Measurements from ENCODE around the gene SNX2. TPM values are rescaled to one million over a fixed set of nuclear protein-coding genes. Genes with fewer than 3 reads are reported as not detected.

The SNX2 gene
- total RNA-seq, 4 donors from 2014 or later = 46.1 to 97.4 (median 52.8) TPM

DNA sequence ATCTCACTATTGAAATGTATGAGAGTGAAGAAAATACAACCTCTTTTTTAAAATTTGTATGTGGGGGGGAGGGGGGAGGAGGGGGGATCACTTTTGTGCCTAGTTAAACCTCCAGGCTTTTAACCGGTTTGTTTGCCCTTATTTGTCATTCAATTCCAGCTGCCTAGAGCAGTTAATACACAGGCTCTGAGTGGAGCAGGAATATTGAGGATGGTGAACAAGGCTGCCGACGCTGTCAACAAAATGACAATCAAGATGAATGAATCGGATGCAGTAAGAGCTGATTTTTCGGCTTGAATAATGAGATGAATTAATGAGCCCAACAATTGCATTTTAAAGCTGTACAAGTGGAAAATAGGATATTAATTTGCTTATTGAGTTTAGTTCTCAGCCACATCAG lies 41.9 kb downstream of the SNX2 start:
- H3K4me3 ChIP-seq = no peak overlapping the region
- TF ChIP-seq, protein P1, sequence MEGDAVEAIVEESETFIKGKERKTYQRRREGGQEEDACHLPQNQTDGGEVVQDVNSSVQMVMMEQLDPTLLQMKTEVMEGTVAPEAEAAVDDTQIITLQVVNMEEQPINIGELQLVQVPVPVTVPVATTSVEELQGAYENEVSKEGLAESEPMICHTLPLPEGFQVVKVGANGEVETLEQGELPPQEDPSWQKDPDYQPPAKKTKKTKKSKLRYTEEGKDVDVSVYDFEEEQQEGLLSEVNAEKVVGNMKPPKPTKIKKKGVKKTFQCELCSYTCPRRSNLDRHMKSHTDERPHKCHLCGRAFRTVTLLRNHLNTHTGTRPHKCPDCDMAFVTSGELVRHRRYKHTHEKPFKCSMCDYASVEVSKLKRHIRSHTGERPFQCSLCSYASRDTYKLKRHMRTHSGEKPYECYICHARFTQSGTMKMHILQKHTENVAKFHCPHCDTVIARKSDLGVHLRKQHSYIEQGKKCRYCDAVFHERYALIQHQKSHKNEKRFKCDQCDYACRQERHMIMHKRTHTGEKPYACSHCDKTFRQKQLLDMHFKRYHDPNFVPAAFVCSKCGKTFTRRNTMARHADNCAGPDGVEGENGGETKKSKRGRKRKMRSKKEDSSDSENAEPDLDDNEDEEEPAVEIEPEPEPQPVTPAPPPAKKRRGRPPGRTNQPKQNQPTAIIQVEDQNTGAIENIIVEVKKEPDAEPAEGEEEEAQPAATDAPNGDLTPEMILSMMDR (IDR thresholded peaks at IDR 0.05) = no peak
- TF ChIP-seq POLR2A (IDR thresholded peaks at IDR 0.05) = no peak

DNA sequence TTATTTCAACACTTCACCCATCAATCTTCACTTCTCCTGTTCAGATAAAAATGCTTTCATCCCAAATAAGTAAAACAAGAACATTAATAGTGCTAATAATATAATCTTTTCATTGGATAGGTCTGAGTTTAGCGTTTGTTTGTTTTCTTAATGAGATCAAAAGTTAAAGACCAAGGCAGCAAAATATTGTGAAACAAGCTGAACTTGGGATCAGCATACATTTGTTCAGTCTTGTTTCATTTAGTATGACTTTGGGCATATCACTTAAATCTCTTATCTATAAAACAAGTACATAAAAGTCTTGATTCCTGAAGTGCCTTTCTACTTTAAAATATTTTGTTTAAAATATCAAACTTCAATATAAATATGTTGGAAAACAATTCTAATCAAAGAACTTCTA lies 57.1 kb downstream of the SNX2 start:
- H3K27ac ChIP-seq = no peak overlapping the region
- no peaks in the 10 kb centered on the region for H3K4me1 ChIP-seq
- H3K4me3 ChIP-seq = no peak overlapping the region
- no peak for DNase-seq
- H3K36me3 ChIP-seq = peaks cover 0 to 34% (median 0%) of the 10 kb centered on the region in 3 donors
- H3K9me3 ChIP-seq = no peaks in the 10 kb centered on the region
- TF ChIP-seq, protein P1 (IDR thresholded peaks at IDR 0.05) = no peak
- no peak for TF ChIP-seq POLR2A (IDR thresholded peaks at IDR 0.05)
- no peaks in the 10 kb centered on the region for H3K27me3 ChIP-seq

More for the DNA sequence above, 41.9 kb downstream of the SNX2 start:
- H3K27ac ChIP-seq = no peak overlapping the region
- no peaks in the 10 kb centered on the region for H3K4me1 ChIP-seq
- no peaks in the 10 kb centered on the region for H3K9me3 ChIP-seq
- peaks cover 0 to 32% (median 0%) of the 10 kb centered on the region in 3 donors for H3K36me3 ChIP-seq
- no peak for DNase-seq
- no peaks in the 10 kb centered on the region for H3K27me3 ChIP-seq

GRCh38 chr5:122835681-122836080 lies 60.8 kb downstream of the SNX2 start:
- Histone ChIP-seq H3K4me3 (no peak overlapping the region), H3K4me1 (no peaks in the 10 kb centered on the region), H3K27ac (no peak overlapping the region), H3K27me3 (no peaks in the 10 kb centered on the region), H3K9me3 (no peaks in the 10 kb centered on the region), H3K36me3 (peaks cover 0 to 6% (median 0%) of the 10 kb centered on the region in 3 donors)
- TF ChIP-seq POLR2A (IDR thresholded peaks at IDR 0.05) = no peak
- TF ChIP-seq, protein P1 (IDR thresholded peaks at IDR 0.05) = peak in 1 of 6 experiments; percentile 4
- no peak for DNase-seq

- Histone ChIP-seq H3K4me1 (no peaks in the 10 kb centered on the region), H3K36me3 (no peaks in the 10 kb centered on the region), H3K27me3 (no peaks in the 10 kb centered on the region), H3K9me3 (no peaks in the 10 kb centered on the region), H3K4me3 (no peak overlapping the region), H3K27ac (no peak overlapping the region)
- TF ChIP-seq, protein P1 (IDR thresholded peaks at IDR 0.05) = no peak
- no peak for TF ChIP-seq POLR2A (IDR thresholded peaks at IDR 0.05)
- no peak for DNase-seq
These were observed 62.1 kb downstream of the SNX2 start for GRCh38 chr5:122836947-122837346.

- no peak overlapping the region for H3K27ac ChIP-seq
- no peaks in the 10 kb centered on the region for H3K36me3 ChIP-seq
- TF ChIP-seq, protein P1 (IDR thresholded peaks at IDR 0.05) = no peak
- no peak for TF ChIP-seq POLR2A (IDR thresholded peaks at IDR 0.05)
- H3K4me1 ChIP-seq = peaks cover 0 to 8% (median 3%) of the 10 kb centered on the region in 4 donors
- no peak for DNase-seq
- H3K27me3 ChIP-seq = no peaks in the 10 kb centered on the region
- no peaks in the 10 kb centered on the region for H3K9me3 ChIP-seq
- H3K4me3 ChIP-seq = no peak overlapping the region
These were observed 64.9 kb downstream of the SNX2 start for GRCh38 chr5:122839731-122840130.
